A673 (cell line): ENCODE results near the gene AMPD2. TPM values are rescaled to one million over a fixed set of nuclear protein-coding genes. Genes with fewer than 3 reads are reported as not detected.
A peak's percentile ranks its signal among the peaks of the same experiment; 100 is the strongest.

ENCODE experiments used
- BruUV-seq: library from RNA; stranded (reverse); fragments of 400-500 nt; replicated peaks from 2 replicates; lab custom pipeline; 2021; lab: Mats Ljungman, UMichigan
- CTCF ChIA-PET: fragments of 300-600 bp; sonication (Branson Sonifier 250); formaldehyde crosslinking; loops from one replicate; lab custom pipeline; 2022; ENCODE audit warnings: antibody characterized with exemption; lab: Charles Lee
- POLR2A ChIA-PET: fragments of 300-600 bp; sonication (Branson Sonifier 250); formaldehyde crosslinking; loops from one replicate; lab custom pipeline; 2022; ENCODE audit warnings: antibody characterized with exemption; ENCODE audit not compliant: low non-redundant PET; lab: Charles Lee
- DNase-seq: peaks from one replicate; pipeline ENCODE4 v3.0.0-alpha.2; 2015; ENCODE audit warnings: low spot score
- H3K27ac ChIP-seq: fragments of 200-600 bp; sonication (generic); 2 replicates; pipeline ENCODE4 v1.5.1; 2016; ENCODE audit warnings: mixed run types, low read depth, mild to moderate bottlenecking, mixed read lengths, antibody characterized with exemption, low read length; ENCODE audit not compliant: poor library complexity, severe bottlenecking
- H3K27me3 ChIP-seq: fragments of 200-600 bp; sonication (generic); replicated peaks from 2 replicates; pipeline ENCODE4 v1.6.1; 2017; ENCODE audit warnings: mixed run types, low read depth, mild to moderate bottlenecking, mixed read lengths, antibody characterized with exemption, low read length; ENCODE audit not compliant: insufficient read depth, poor library complexity
- H3K36me3 ChIP-seq: fragments of 200-600 bp; sonication (generic); 2 replicates; pipeline ENCODE4 v1.6.1; 2016; ENCODE audit warnings: mixed run types, mild to moderate bottlenecking, mixed read lengths, antibody characterized with exemption, low read length; ENCODE audit not compliant: insufficient read depth, poor library complexity, severe bottlenecking
- H3K4me1 ChIP-seq: fragments of 200-600 bp; sonication (generic); 2 replicates; pipeline ENCODE4 v1.6.1; 2017; ENCODE audit warnings: mixed run types, mild to moderate bottlenecking, mixed read lengths, antibody characterized with exemption, low read length; ENCODE audit not compliant: insufficient read depth, poor library complexity, severe bottlenecking
- H3K4me3 ChIP-seq: fragments of 200-600 bp; sonication (generic); 2 replicates; pipeline ENCODE4 v1.5.1; 2016; ENCODE audit warnings: low read depth, mixed run types, mild to moderate bottlenecking, mixed read lengths, low read length; ENCODE audit not compliant: poor library complexity, severe bottlenecking
- H3K9me3 ChIP-seq: fragments of 200-600 bp; sonication (generic); 2 replicates; pipeline ENCODE4 v1.6.1; 2016; ENCODE audit warnings: mixed run types, low read depth, mild to moderate bottlenecking, mixed read lengths, antibody characterized with exemption, low read length; ENCODE audit not compliant: poor library complexity, severe bottlenecking
- EZH2 ChIP-seq: fragments of 200-600 bp; sonication (generic); IDR thresholded peaks from 2 replicates; pipeline ENCODE4 v1.6.1; 2017; ENCODE audit warnings: borderline replicate concordance, low read depth, mild to moderate bottlenecking, mixed read lengths, antibody characterized with exemption, low read length; ENCODE audit not compliant: poor library complexity, severe bottlenecking
- intact Hi-C: fragments of 100-400 bp; cut with micrococcal nuclease; formaldehyde crosslinking; loops from one replicate; pipeline ENCODE4 v1.10.0; 2022; ENCODE audit not compliant: unreplicated experiment
- total RNA-seq: library from RNA; stranded (reverse); gene quantifications from 2 replicates; pipeline ENCODE4 v1.2.3, GENCODE V29; 2021
- TF ChIP-seq, protein P1 (sequence below): fragments of 300-800, 200-600 bp; sonication (generic); conservative IDR thresholded peaks from 2 replicates; pipeline ENCODE4 v1.5.1; 2017; ENCODE audit warnings: low read depth, mild to moderate bottlenecking, antibody characterized with exemption, low read length, moderate library complexity, mixed read lengths

The AMPD2 gene
- total RNA-seq, 1 experiment from 2014 or later: 132 TPM

DNA sequence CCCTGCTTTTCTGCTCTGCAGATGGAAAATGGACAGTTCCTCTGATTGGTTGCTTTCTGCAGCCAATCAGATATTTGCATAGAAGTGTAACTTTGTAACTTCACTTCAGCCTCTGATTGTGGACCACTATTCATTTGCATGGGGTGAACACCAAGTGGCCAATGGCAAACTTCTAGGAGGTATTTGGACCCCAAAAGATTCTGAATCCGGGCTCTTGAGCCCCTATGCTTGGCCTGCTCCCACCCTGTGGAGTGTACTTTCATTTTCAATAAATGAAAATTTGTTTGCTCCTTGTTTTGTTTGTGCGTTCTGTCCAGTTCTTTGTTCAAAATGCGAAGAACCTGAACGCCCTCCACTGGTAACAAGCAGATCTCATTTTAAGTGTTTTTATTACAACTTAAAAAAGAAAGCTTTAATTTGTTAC is 29.9 kb downstream of the AMPD2 start:
- intact Hi-C loops: no loop called here
- H3K4me1 ChIP-seq: peaks cover 51% of the 10 kb centered on the region
- no peak for TF ChIP-seq EZH2
- TF ChIP-seq, protein P1, sequence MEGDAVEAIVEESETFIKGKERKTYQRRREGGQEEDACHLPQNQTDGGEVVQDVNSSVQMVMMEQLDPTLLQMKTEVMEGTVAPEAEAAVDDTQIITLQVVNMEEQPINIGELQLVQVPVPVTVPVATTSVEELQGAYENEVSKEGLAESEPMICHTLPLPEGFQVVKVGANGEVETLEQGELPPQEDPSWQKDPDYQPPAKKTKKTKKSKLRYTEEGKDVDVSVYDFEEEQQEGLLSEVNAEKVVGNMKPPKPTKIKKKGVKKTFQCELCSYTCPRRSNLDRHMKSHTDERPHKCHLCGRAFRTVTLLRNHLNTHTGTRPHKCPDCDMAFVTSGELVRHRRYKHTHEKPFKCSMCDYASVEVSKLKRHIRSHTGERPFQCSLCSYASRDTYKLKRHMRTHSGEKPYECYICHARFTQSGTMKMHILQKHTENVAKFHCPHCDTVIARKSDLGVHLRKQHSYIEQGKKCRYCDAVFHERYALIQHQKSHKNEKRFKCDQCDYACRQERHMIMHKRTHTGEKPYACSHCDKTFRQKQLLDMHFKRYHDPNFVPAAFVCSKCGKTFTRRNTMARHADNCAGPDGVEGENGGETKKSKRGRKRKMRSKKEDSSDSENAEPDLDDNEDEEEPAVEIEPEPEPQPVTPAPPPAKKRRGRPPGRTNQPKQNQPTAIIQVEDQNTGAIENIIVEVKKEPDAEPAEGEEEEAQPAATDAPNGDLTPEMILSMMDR: peak; percentile 58; the same call in 1 of the 2 replicates
- no peaks in the 10 kb centered on the region for H3K27me3 ChIP-seq
- ChIA-PET POLR2A (interaction anchor here (0.7 kb wide), 1 partner anchor 75 kb away, joined by 3 read pairs; no protein-coding TSS in a partner anchor), CTCF (interaction anchor here (0.6 to 4.7 kb wide), 6 partner anchors 9 to 163 kb away, joined by 3 to 35 read pairs (median 4); partner anchors contain the start of genes GNAI3 and GSTM1)
- H3K4me3 ChIP-seq: no peak overlapping the region
- no peaks in the 10 kb centered on the region for H3K36me3 ChIP-seq
- BruUV-seq: no TSS peak
- DNase-seq: peak; percentile 58
- H3K27ac ChIP-seq: peak overlapping the region; percentile 84
- H3K9me3 ChIP-seq: no peaks in the 10 kb centered on the region

DNA sequence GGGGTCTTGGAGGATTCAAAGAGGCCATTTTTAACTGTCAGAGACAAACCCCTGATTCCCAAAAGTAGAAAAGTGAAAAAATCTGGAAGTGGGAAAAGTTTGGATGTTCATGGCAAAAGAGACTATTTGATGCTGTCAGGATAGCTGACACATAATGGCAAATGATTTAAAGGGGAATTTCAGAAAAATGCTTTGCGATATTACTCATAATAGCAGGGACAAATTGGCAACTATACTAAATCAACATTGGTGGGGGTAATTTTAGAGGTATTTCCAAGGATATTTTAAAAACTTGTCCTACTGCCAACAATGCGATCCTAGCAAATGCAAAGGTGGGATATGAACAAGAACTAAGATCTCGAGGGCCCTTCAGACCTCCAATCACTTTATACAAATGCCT is 31.0 kb downstream of the AMPD2 start:
- no peak for TF ChIP-seq EZH2
- TF ChIP-seq, protein P1: no peak
- CTCF ChIA-PET: interaction anchor here (1.6 to 4.7 kb wide), 3 partner anchors 10 to 102 kb away, joined by 3 to 35 read pairs (median 5); partner anchors contain the start of gene GNAI3

DNA sequence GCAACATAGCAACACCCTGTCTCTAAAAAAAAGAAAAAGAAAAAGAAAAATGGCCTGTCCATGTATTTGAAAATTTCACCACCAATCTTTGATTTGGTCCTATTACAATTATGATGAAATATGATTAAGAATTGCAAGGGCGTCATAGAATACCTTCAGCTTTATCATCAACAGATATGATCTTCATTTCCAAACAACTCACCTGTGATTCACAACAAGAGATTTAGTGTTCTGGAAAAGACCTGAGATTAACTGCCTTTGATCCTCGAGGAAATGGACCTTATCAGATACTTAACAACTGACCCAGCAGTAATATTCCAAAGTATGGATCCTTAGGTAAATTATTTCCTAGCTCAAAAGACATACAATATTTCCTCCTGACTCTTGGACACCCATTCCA is 32.8 kb downstream of the AMPD2 start:
- intact Hi-C loops: no loop called here
- Histone ChIP-seq H3K4me1 (peaks cover 59% of the 10 kb centered on the region), H3K27me3 (no peaks in the 10 kb centered on the region), H3K4me3 (no peak overlapping the region), H3K9me3 (no peaks in the 10 kb centered on the region), H3K36me3 (no peaks in the 10 kb centered on the region), H3K27ac (peak overlapping the region; percentile 84)
- no TSS peak for BruUV-seq
- TF ChIP-seq EZH2: no peak
- TF ChIP-seq, protein P1: no peak
- CTCF ChIA-PET: interaction anchor here (0.7 to 4.7 kb wide), 2 partner anchors 12 to 22 kb away, joined by 3 to 35 read pairs; no protein-coding TSS in a partner anchor
- POLR2A ChIA-PET: no interaction called here
- no peak for DNase-seq

More for the DNA sequence above, 31.0 kb downstream of the AMPD2 start:
- Histone ChIP-seq H3K36me3 (no peaks in the 10 kb centered on the region), H3K4me1 (peaks cover 59% of the 10 kb centered on the region), H3K27me3 (no peaks in the 10 kb centered on the region), H3K4me3 (no peak overlapping the region), H3K27ac (peak overlapping the region; percentile 84), H3K9me3 (no peaks in the 10 kb centered on the region)
- intact Hi-C loops: no loop called here
- POLR2A ChIA-PET: no interaction called here
- no TSS peak for BruUV-seq
- DNase-seq: no peak
